ENCODE measurements around the gene SLC9A9. TPM values are rescaled to one million over a fixed set of nuclear protein-coding genes. Genes with fewer than 3 reads are reported as not detected.

The SLC9A9 gene
- total and polyA plus RNA-seq, 9 of the 15 experiments (the other 6 are each of a cell fraction or from before 2014, with no cell fraction given), result 0.03 to 0.13 TPM; not detected in 7

- no peak for FAIRE-seq
- POLR2A ChIA-PET, result interaction anchor here (0.7 kb wide), 1 partner anchor 10 kb away, joined by 3 read pairs; no protein-coding TSS in a partner anchor
- 3% methylated on average over 3 of the region's 3 CpGs for WGBS (ENCODE audit: insufficient coverage, low coverage, missing lambda C conversion rate)
Observed at GRCh38 chr3:143881095-143881494, 32.8 kb upstream of the SLC9A9 start.

DNA sequence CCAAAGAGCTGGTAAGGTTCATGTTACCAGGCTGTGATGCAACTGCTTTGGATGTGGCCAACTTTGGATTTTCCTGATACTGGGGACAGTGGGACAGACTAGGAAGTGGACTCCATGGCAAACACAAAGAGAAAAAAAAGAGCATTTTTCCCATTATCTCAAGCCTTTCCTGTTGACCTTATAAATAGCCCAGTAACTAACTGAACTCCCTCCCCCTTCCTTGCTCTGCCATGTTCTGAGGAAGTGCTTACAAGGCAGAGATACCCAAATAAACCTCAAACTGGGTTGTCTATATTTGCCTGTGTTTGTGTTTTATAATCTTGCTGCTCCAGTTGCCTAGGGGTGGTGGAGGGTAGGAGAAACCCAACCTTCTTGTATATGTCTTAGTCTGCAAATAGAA is 27.3 kb upstream of the SLC9A9 start:
- ATAC-seq (no peak), DNase-seq (ENCODE audit: extremely low read depth in 1 of 4, low spot score in 3 of 4) (no peak), FAIRE-seq (no peak)
- no peak overlapping the region for H3K9ac ChIP-seq (ENCODE audit: insufficient read depth in 1 of 2, low read depth in 2 of 2, low read length in 2 of 2)
- CTCF ChIA-PET (ENCODE audit: low intra/inter-chr PET ratio), result no interaction called here
- H3K27me3 ChIP-seq (ENCODE audit: control insufficient read depth in 2 of 2, insufficient read depth in 2 of 2, low read length in 2 of 2), result no peaks in the 10 kb centered on the region
- intact Hi-C loops (cut with micrococcal nuclease), result no loop called here
- TF ChIP-seq ZNF766 (CRISPR knock-in tag; conservative IDR thresholded peaks at IDR 0.05) (0 out of 2 replicates have a peak, but pooled peaks have one; percentile 42), MAZ (CRISPR knock-in tag; conservative IDR thresholded peaks at IDR 0.05 in 1 of 2, IDR thresholded peaks at IDR 0.05 in 1 of 2) (0 out of 4 replicates have a peak, but pooled peaks of 1 of the 2 experiments have one; percentile 26), RBM15 (IDR thresholded peaks at IDR 0.05; ENCODE audit: insufficient read depth, low read length) (no peak)
- in situ Hi-C loops (cut with MboI), result no loop called here
- no peak overlapping the region for H3K27ac ChIP-seq (ENCODE audit: extremely low read depth, low read depth, low read length)
- H3K36me3 ChIP-seq (ENCODE audit: control insufficient read depth, insufficient read depth, low read length), result no peaks in the 10 kb centered on the region
- BruUV-seq (replicated peaks), result no TSS peak
- no peak overlapping the region for H2AFZ ChIP-seq (ENCODE audit: low read depth, low read length)
- POLR2A ChIA-PET, result no interaction called here
- H3K9me1 ChIP-seq (ENCODE audit: control insufficient read depth, insufficient read depth, low read length), result no peaks in the 10 kb centered on the region
- no peaks in the 10 kb centered on the region for H3K9me3 ChIP-seq (replicated peaks; ENCODE audit: control insufficient read depth, insufficient read depth, low read depth, low read length)
- H3K4me2 ChIP-seq (ENCODE audit: insufficient read depth, low read length), result no peak overlapping the region
- H3K79me2 ChIP-seq (ENCODE audit: control insufficient read depth, insufficient read depth, low read length), result no peaks in the 10 kb centered on the region
- no peak overlapping the region for H3K4me3 ChIP-seq
- H4K20me1 ChIP-seq (replicated peaks; ENCODE audit: control insufficient read depth, insufficient read depth, low read length), result no peaks in the 10 kb centered on the region
- no peaks in the 10 kb centered on the region; a peak in 1 of 5 replicates for H3K4me1 ChIP-seq (replicated peaks in 1 of 2; ENCODE audit: control insufficient read depth in 2 of 2, insufficient read depth in 2 of 2, low read length in 2 of 2)

More at GRCh38 chr3:143881095-143881494, 32.8 kb upstream of the SLC9A9 start:
- H3K9me1 ChIP-seq (ENCODE audit: control insufficient read depth, insufficient read depth, low read length), result no peaks in the 10 kb centered on the region
- H4K20me1 ChIP-seq (replicated peaks; ENCODE audit: control insufficient read depth, insufficient read depth, low read length), result no peaks in the 10 kb centered on the region
- ATAC-seq (peak; percentile 25; the same call in 1 of the 3 replicates), DNase-seq (ENCODE audit: extremely low read depth in 1 of 4, low spot score in 3 of 4) (no peak)
- no peaks in the 10 kb centered on the region for H3K27me3 ChIP-seq (ENCODE audit: control insufficient read depth in 2 of 2, insufficient read depth in 2 of 2, low read length in 2 of 2)
- CTCF ChIA-PET (ENCODE audit: low intra/inter-chr PET ratio), result no interaction called here
- H3K4me1 ChIP-seq (replicated peaks in 1 of 2; ENCODE audit: control insufficient read depth in 2 of 2, insufficient read depth in 2 of 2, low read length in 2 of 2), result no peaks in the 10 kb centered on the region
- H3K4me3 ChIP-seq, result no peak overlapping the region
- H3K9ac ChIP-seq (ENCODE audit: insufficient read depth in 1 of 2, low read depth in 2 of 2, low read length in 2 of 2), result no peak overlapping the region
- TF ChIP-seq ILK (tag; IDR thresholded peaks at IDR 0.05; ENCODE audit: borderline replicate concordance, low read depth) (no peak), GABPA (tag; conservative IDR thresholded peaks at IDR 0.05; ENCODE audit: low read depth) (0 out of 2 replicates have a peak, but pooled peaks have one; percentile 41)
- H3K36me3 ChIP-seq (ENCODE audit: control insufficient read depth, insufficient read depth, low read length), result no peaks in the 10 kb centered on the region
- no TSS peak for BruUV-seq (replicated peaks)
- no peaks in the 10 kb centered on the region for H3K79me2 ChIP-seq (ENCODE audit: control insufficient read depth, insufficient read depth, low read length)
- H3K9me3 ChIP-seq (replicated peaks; ENCODE audit: control insufficient read depth, insufficient read depth, low read depth, low read length), result no peaks in the 10 kb centered on the region
- in situ Hi-C loops (cut with MboI) (no loop called here), intact Hi-C loops (cut with micrococcal nuclease) (no loop called here)
- H3K4me2 ChIP-seq (ENCODE audit: insufficient read depth, low read length), result no peak overlapping the region
- no peak overlapping the region for H3K27ac ChIP-seq (ENCODE audit: extremely low read depth, low read depth, low read length)
- H2AFZ ChIP-seq (ENCODE audit: low read depth, low read length), result no peak overlapping the region
